Stimulated activated naive B cell treated with anti-CD40 and anti-IgM and Interleukin-4, amounts not matched to agents 10 μg/mL and 1 μg/mL and 100 μg/mL, for 72 hours (primary cell): ENCODE measurements around the gene LDLRAD4.

Experiments used
- ATAC-seq, 2 donors: fragments of 150-1000 bp; cut with Tn5 transposase; replicated peaks; 2 replicates each; pipeline ENCODE4 v1.10.0; 2021; ENCODE audit warnings: moderate library complexity in 1 of 2
- DNase-seq: peaks from one replicate; pipeline ENCODE4 v3.0.0; 2021
- H3K27ac Mint-ChIP-seq: one replicate; pipeline ENCODE4 v1.8.0; 2022; ENCODE audit warnings: mild to moderate bottlenecking, mixed read lengths
- H3K27me3 Mint-ChIP-seq, 2 donors: one replicate each; pipeline ENCODE4 v1.8.0; 2022; ENCODE audit warnings: mixed read lengths in 2 of 2
- H3K36me3 Mint-ChIP-seq, 2 donors: one replicate each; pipeline ENCODE4 v1.8.0; 2022; ENCODE audit warnings: mixed read lengths in 2 of 2, mild to moderate bottlenecking in 1 of 2
- H3K4me1 Mint-ChIP-seq, 2 donors: one replicate each; pipeline ENCODE4 v1.8.0; 2022; ENCODE audit warnings: mixed read lengths in 2 of 2, mild to moderate bottlenecking in 1 of 2
- H3K4me3 Mint-ChIP-seq, 2 donors: one replicate each; pipeline ENCODE4 v1.8.0; 2022; ENCODE audit warnings: mild to moderate bottlenecking in 2 of 2, mixed read lengths in 2 of 2, moderate library complexity in 1 of 2
- H3K9me3 Mint-ChIP-seq, 2 donors: one replicate each; pipeline ENCODE4 v1.8.0; 2022; ENCODE audit warnings: mixed read lengths in 2 of 2, mild to moderate bottlenecking in 1 of 2

Gene LDLRAD4

GRCh38 chr18:13357289-13357688 lies 138.7 kb downstream of the LDLRAD4 start:
- no peak overlapping the region for H3K27ac Mint-ChIP-seq
- H3K9me3 Mint-ChIP-seq = peaks cover 4 to 7% of the 10 kb centered on the region in 2 donors
- peaks cover 4% of the 10 kb centered on the region in 2 donors for H3K36me3 Mint-ChIP-seq
- ATAC-seq = no peak
- no peak overlapping the region for H3K4me3 Mint-ChIP-seq
- H3K4me1 Mint-ChIP-seq = peaks cover 4 to 16% of the 10 kb centered on the region in 2 donors
- no peak for DNase-seq
- H3K27me3 Mint-ChIP-seq = no peaks in the 10 kb centered on the region

GRCh38 chr18:13359210-13359609 lies 140.7 kb downstream of the LDLRAD4 start:
- Mint-ChIP-seq H3K36me3 (no peaks in the 10 kb centered on the region), H3K27ac (no peak overlapping the region), H3K4me1 (peaks cover 4 to 7% of the 10 kb centered on the region in 2 donors), H3K27me3 (no peaks in the 10 kb centered on the region), H3K4me3 (no peak overlapping the region), H3K9me3 (peaks cover 0 to 2% of the 10 kb centered on the region in 2 donors)
- DNase-seq = no peak
- peak; percentile 78 to 79 for ATAC-seq

GRCh38 chr18:13361431-13361830 lies 142.9 kb downstream of the LDLRAD4 start:
- Mint-ChIP-seq H3K4me1 (peaks cover 4 to 7% of the 10 kb centered on the region in 2 donors), H3K9me3 (no peaks in the 10 kb centered on the region), H3K36me3 (no peaks in the 10 kb centered on the region), H3K27ac (no peak overlapping the region), H3K4me3 (no peak overlapping the region), H3K27me3 (no peaks in the 10 kb centered on the region)
- DNase-seq (no peak), ATAC-seq (no peak)

GRCh38 chr18:13362051-13362450 lies 143.5 kb downstream of the LDLRAD4 start:
- Mint-ChIP-seq H3K36me3 (no peaks in the 10 kb centered on the region), H3K27ac (no peak overlapping the region), H3K9me3 (no peaks in the 10 kb centered on the region), H3K27me3 (no peaks in the 10 kb centered on the region), H3K4me3 (no peak overlapping the region), H3K4me1 (peaks cover 4 to 7% of the 10 kb centered on the region in 2 donors)
- no peak for ATAC-seq
- DNase-seq = no peak

GRCh38 chr18:13362607-13363006 lies 144.0 kb downstream of the LDLRAD4 start:
- H3K9me3 Mint-ChIP-seq = no peaks in the 10 kb centered on the region
- H3K36me3 Mint-ChIP-seq = no peaks in the 10 kb centered on the region

GRCh38 chr18:13363359-13363758 lies 144.8 kb downstream of the LDLRAD4 start:
- H3K4me1 Mint-ChIP-seq = peaks cover 4 to 7% of the 10 kb centered on the region in 2 donors
- H3K27me3 Mint-ChIP-seq = no peaks in the 10 kb centered on the region
- no peaks in the 10 kb centered on the region for H3K36me3 Mint-ChIP-seq
- no peak for DNase-seq
- no peak overlapping the region for H3K27ac Mint-ChIP-seq
- no peaks in the 10 kb centered on the region for H3K9me3 Mint-ChIP-seq
- no peak overlapping the region for H3K4me3 Mint-ChIP-seq
- no peak for ATAC-seq

More at GRCh38 chr18:13362607-13363006, 144.0 kb downstream of the LDLRAD4 start:
- H3K4me3 Mint-ChIP-seq = no peak overlapping the region
- ATAC-seq (no peak), DNase-seq (no peak)
- peaks cover 4 to 7% of the 10 kb centered on the region in 2 donors for H3K4me1 Mint-ChIP-seq
- no peaks in the 10 kb centered on the region for H3K27me3 Mint-ChIP-seq
- H3K27ac Mint-ChIP-seq = no peak overlapping the region

GRCh38 chr18:13364721-13365205 lies 146.2 kb downstream of the LDLRAD4 start:
- Mint-ChIP-seq H3K27me3 (no peaks in the 10 kb centered on the region), H3K4me1 (peaks cover 0 to 2% of the 10 kb centered on the region in 2 donors), H3K4me3 (no peak overlapping the region), H3K9me3 (no peaks in the 10 kb centered on the region), H3K27ac (no peak overlapping the region), H3K36me3 (no peaks in the 10 kb centered on the region)
- ATAC-seq = no peak
- no peak for DNase-seq

- Mint-ChIP-seq H3K36me3 (no peaks in the 10 kb centered on the region), H3K4me1 (peaks cover 4 to 6% of the 10 kb centered on the region in 2 donors), H3K4me3 (no peak overlapping the region), H3K27me3 (no peaks in the 10 kb centered on the region), H3K27ac (no peak overlapping the region), H3K9me3 (no peaks in the 10 kb centered on the region)
- DNase-seq = no peak
- ATAC-seq = no peak
Measured at GRCh38 chr18:13366131-13366530, 147.6 kb downstream of the LDLRAD4 start.

GRCh38 chr18:13366541-13366940 lies 148.0 kb downstream of the LDLRAD4 start:
- peaks cover 7 to 8% of the 10 kb centered on the region in 2 donors for H3K4me1 Mint-ChIP-seq
- no peaks in the 10 kb centered on the region for H3K36me3 Mint-ChIP-seq
- H3K4me3 Mint-ChIP-seq = no peak overlapping the region
- no peak overlapping the region for H3K27ac Mint-ChIP-seq
- ATAC-seq (no peak), DNase-seq (no peak)
- H3K9me3 Mint-ChIP-seq = no peaks in the 10 kb centered on the region
- H3K27me3 Mint-ChIP-seq = no peaks in the 10 kb centered on the region

GRCh38 chr18:13366962-13367892 lies 148.7 kb downstream of the LDLRAD4 start:
- DNase-seq (no peak), ATAC-seq (no peak)
- Mint-ChIP-seq H3K9me3 (no peaks in the 10 kb centered on the region), H3K4me1 (peaks cover 11 to 15% of the 10 kb centered on the region in 2 donors), H3K27me3 (no peaks in the 10 kb centered on the region), H3K36me3 (no peaks in the 10 kb centered on the region), H3K27ac (no peak overlapping the region), H3K4me3 (no peak overlapping the region)

GRCh38 chr18:13368080-13368813 lies 149.7 kb downstream of the LDLRAD4 start:
- ATAC-seq = no peak
- DNase-seq = no peak
- no peaks in the 10 kb centered on the region for H3K27me3 Mint-ChIP-seq
- H3K4me3 Mint-ChIP-seq = no peak overlapping the region
- H3K36me3 Mint-ChIP-seq = no peaks in the 10 kb centered on the region
- H3K4me1 Mint-ChIP-seq = peaks cover 17 to 21% of the 10 kb centered on the region in 2 donors
- H3K9me3 Mint-ChIP-seq = no peaks in the 10 kb centered on the region
- H3K27ac Mint-ChIP-seq = no peak overlapping the region

- peaks cover 17 to 21% of the 10 kb centered on the region in 2 donors for H3K4me1 Mint-ChIP-seq
- no peak overlapping the region for H3K4me3 Mint-ChIP-seq
- H3K36me3 Mint-ChIP-seq = no peaks in the 10 kb centered on the region
- no peaks in the 10 kb centered on the region for H3K9me3 Mint-ChIP-seq
- H3K27ac Mint-ChIP-seq = peak overlapping the region; percentile 7
- DNase-seq (no peak), ATAC-seq (no peak)
- H3K27me3 Mint-ChIP-seq = no peaks in the 10 kb centered on the region
Measured at GRCh38 chr18:13369353-13369752, 150.8 kb downstream of the LDLRAD4 start.

- H3K4me1 Mint-ChIP-seq = peaks cover 17 to 21% of the 10 kb centered on the region in 2 donors
- no peak overlapping the region for H3K4me3 Mint-ChIP-seq
- no peaks in the 10 kb centered on the region for H3K36me3 Mint-ChIP-seq
- no peaks in the 10 kb centered on the region for H3K9me3 Mint-ChIP-seq
- no peak for DNase-seq
- no peaks in the 10 kb centered on the region for H3K27me3 Mint-ChIP-seq
- no peak for ATAC-seq
- no peak overlapping the region for H3K27ac Mint-ChIP-seq
Measured at GRCh38 chr18:13369756-13370510, 151.4 kb downstream of the LDLRAD4 start.
